Neural cell (in vitro differentiated cells): ENCODE data around the gene XPNPEP3. TPM values are rescaled to one million over a fixed set of nuclear protein-coding genes. Genes with fewer than 3 reads are reported as not detected.
A peak's percentile ranks its signal among the peaks of the same experiment; 100 is the strongest.

ENCODE experiments used
- H2AFZ ChIP-seq: fragments of 200-600, 300-800 bp; sonication (generic), shearing (Covaris generic); 2 replicates; pipeline ENCODE4 v1.6.0; 2014; ENCODE audit warnings: low read depth, mild to moderate bottlenecking, antibody characterized with exemption, low read length, moderate library complexity
- H3F3A ChIP-seq: fragments of 200-600 bp; shearing (Covaris generic); 2 replicates; pipeline ENCODE4 v1.6.1; 2016; ENCODE audit warnings: mild to moderate bottlenecking, moderate library complexity, mixed read lengths, antibody characterized with exemption, low read length; ENCODE audit not compliant: insufficient read depth, poor library complexity, severe bottlenecking
- H3K27ac ChIP-seq: fragments of 200-600, 300-800 bp; sonication (generic), shearing (Covaris generic); 2 replicates; pipeline ENCODE4 v1.5.1; 2014; ENCODE audit warnings: mild to moderate bottlenecking, low read length, moderate library complexity
- H3K27me3 ChIP-seq: fragments of 300-800, 200-600 bp; sonication (generic), shearing (Covaris generic); 2 replicates; pipeline ENCODE4 v1.6.0; 2014; ENCODE audit warnings: mild to moderate bottlenecking, low read depth, low read length, moderate library complexity; ENCODE audit not compliant: insufficient read depth
- H3K36me3 ChIP-seq: fragments of 300-800, 200-600 bp; sonication (generic), shearing (Covaris generic); 2 replicates; pipeline ENCODE4 v1.5.1; 2014; ENCODE audit warnings: mild to moderate bottlenecking, antibody characterized with exemption, low read length, moderate library complexity; ENCODE audit not compliant: insufficient read depth
- H3K4me2 ChIP-seq: fragments of 300-800, 200-600 bp; sonication (generic), shearing (Covaris generic); 2 replicates; pipeline ENCODE4 v1.6.0; 2014; ENCODE audit warnings: mild to moderate bottlenecking, low read length
- H3K4me3 ChIP-seq: fragments of 300-800, 200-600 bp; sonication (generic), shearing (Covaris generic); 2 replicates; pipeline ENCODE4 v1.5.1; 2014; ENCODE audit warnings: mild to moderate bottlenecking, low read length, moderate library complexity
- H3K79me2 ChIP-seq: fragments of 200-600 bp; shearing (Covaris generic); replicated peaks from 2 replicates; pipeline ENCODE4 v1.6.0; 2014; ENCODE audit warnings: mild to moderate bottlenecking, low read length, moderate library complexity; ENCODE audit not compliant: insufficient read depth
- H3K9ac ChIP-seq: fragments of 300-800, 200-600 bp; sonication (generic), shearing (Covaris generic); 2 replicates; pipeline ENCODE4 v1.6.1; 2016; ENCODE audit warnings: mild to moderate bottlenecking, low read length, mixed read lengths
- H3K9me2 ChIP-seq: fragments of 200-600 bp; shearing (Covaris generic); 2 replicates; pipeline ENCODE4 v1.6.1; 2016; ENCODE audit warnings: mild to moderate bottlenecking, low read length, mixed read lengths; ENCODE audit not compliant: insufficient read depth
- H3K9me3 ChIP-seq: fragments of 200-600, 300-800 bp; sonication (generic), shearing (Covaris generic); 2 replicates; pipeline ENCODE4 v1.6.1; 2016; ENCODE audit warnings: mild to moderate bottlenecking, mixed run types, low read length, moderate library complexity, mixed read lengths
- H4K20me1 ChIP-seq: fragments of 200-600 bp; shearing (Covaris generic); 2 replicates; pipeline ENCODE4 v1.6.1; 2016; ENCODE audit warnings: mild to moderate bottlenecking, mixed run types; ENCODE audit not compliant: insufficient read depth
- CTCF ChIP-seq: fragments of 450-650 bp; IDR thresholded peaks from 2 replicates; pipeline ENCODE4 v1.5.1; 2014; ENCODE audit warnings: antibody characterized with exemption, mild to moderate bottlenecking, moderate library complexity; ENCODE audit not compliant: poor library complexity, severe bottlenecking
- EP300 ChIP-seq: fragments of 450-650 bp; conservative IDR thresholded peaks from 2 replicates; pipeline ENCODE4 v1.6.1; 2014; ENCODE audit warnings: antibody characterized with exemption, mild to moderate bottlenecking, moderate library complexity; ENCODE audit not compliant: poor library complexity, severe bottlenecking
- EZH2 ChIP-seq: fragments of 200-600, 300-800 bp; shearing (Covaris generic), sonication (generic); IDR thresholded peaks from 2 replicates; pipeline ENCODE4 v1.6.1; 2014; ENCODE audit warnings: antibody characterized with exemption, low read length, borderline replicate concordance, mild to moderate bottlenecking; ENCODE audit not compliant: insufficient read depth, poor library complexity, severe bottlenecking
- MXI1 ChIP-seq: fragments of 450-650 bp; conservative IDR thresholded peaks from 2 replicates; pipeline ENCODE4 v1.6.1; 2014; ENCODE audit warnings: antibody characterized with exemption, mild to moderate bottlenecking; ENCODE audit not compliant: poor library complexity, severe bottlenecking
- POLR2AphosphoS5 ChIP-seq: IDR thresholded peaks from 2 replicates; pipeline ENCODE4 v1.6.1; 2012
- RAD21 ChIP-seq: fragments of 450-650 bp; conservative IDR thresholded peaks from 2 replicates; pipeline ENCODE4 v1.6.1; 2014; ENCODE audit warnings: antibody characterized with exemption, mild to moderate bottlenecking, moderate library complexity
- REST ChIP-seq: IDR thresholded peaks from 2 replicates; pipeline ENCODE4 v1.6.1; 2012; ENCODE audit warnings: borderline replicate concordance
- SMC3 ChIP-seq: fragments of 450-650 bp; conservative IDR thresholded peaks from 2 replicates; pipeline ENCODE4 v1.6.1; 2014; ENCODE audit warnings: antibody characterized with exemption, mild to moderate bottlenecking, moderate library complexity; ENCODE audit not compliant: poor library complexity
- TAF1 ChIP-seq: IDR thresholded peaks from 2 replicates; pipeline ENCODE4 v1.6.1; 2012; ENCODE audit warnings: low read depth
- polyA plus RNA-seq: library from polyadenylated mRNA; depleted of rRNA; stranded (reverse); fragments of >200 nt; gene quantifications from 2 replicates; pipeline ENCODE4 v1.2.3, GENCODE V29; 2014

XPNPEP3 gene
- polyA plus RNA-seq, 1 donor from 2014 or later: 5.2 TPM

GRCh38 chr22:40894417-40894816 is 37.5 kb downstream of the XPNPEP3 start:
- Histone ChIP-seq H4K20me1 (no peaks in the 10 kb centered on the region), H3K9me3 (no peaks in the 10 kb centered on the region), H3K27ac (no peak overlapping the region), H3K79me2 (no peaks in the 10 kb centered on the region), H3K27me3 (no peaks in the 10 kb centered on the region), H3F3A (no peaks in the 10 kb centered on the region), H3K9me2 (no peaks in the 10 kb centered on the region), H3K9ac (no peak overlapping the region), H3K4me2 (no peak overlapping the region), H3K4me3 (no peak overlapping the region), H3K36me3 (no peaks in the 10 kb centered on the region), H2AFZ (no peak overlapping the region)
- TF ChIP-seq RAD21 (no peak), EP300 (no peak), REST (no peak), EZH2 (no peak), TAF1 (no peak), POLR2AphosphoS5 (no peak), MXI1 (no peak), SMC3 (no peak), CTCF (no peak)

- H3K27ac ChIP-seq: no peak overlapping the region
- no peaks in the 10 kb centered on the region for H3K9me3 ChIP-seq
- TF ChIP-seq POLR2AphosphoS5: no peak
- no peak for TF ChIP-seq EZH2
- TF ChIP-seq TAF1: no peak
- no peak for TF ChIP-seq EP300
- TF ChIP-seq RAD21: peak; percentile 81
- TF ChIP-seq REST: no peak
- peak; percentile 71 for TF ChIP-seq SMC3
- no peak for TF ChIP-seq MXI1
- peak; percentile 73 for TF ChIP-seq CTCF
- H2AFZ ChIP-seq: no peak overlapping the region
- no peaks in the 10 kb centered on the region for H3F3A ChIP-seq
- no peaks in the 10 kb centered on the region for H3K36me3 ChIP-seq
- no peaks in the 10 kb centered on the region for H4K20me1 ChIP-seq
- no peaks in the 10 kb centered on the region for H3K9me2 ChIP-seq
- H3K79me2 ChIP-seq: no peaks in the 10 kb centered on the region
- H3K27me3 ChIP-seq: no peaks in the 10 kb centered on the region
- H3K4me2 ChIP-seq: no peak overlapping the region
- H3K9ac ChIP-seq: no peak overlapping the region
- H3K4me3 ChIP-seq: no peak overlapping the region
Measured at GRCh38 chr22:40898850-40899357, 42.0 kb downstream of the XPNPEP3 start.
